Cardiac septum (tissue), 1 donor: ENCODE results near the gene PRR23B. TPM values are rescaled to one million over a fixed set of nuclear protein-coding genes. Genes with fewer than 3 reads are reported as not detected.
A peak's percentile ranks its signal among the peaks of the same experiment; 100 is the strongest.

ENCODE experiments used
- DNase-seq: peaks from one replicate; pipeline ENCODE4 v3.0.0-alpha.2; 2020; ENCODE audit warnings: low spot score
- intact Hi-C: fragments of 100-400 bp; cut with DNase I; formaldehyde crosslinking; loops from one replicate; pipeline ENCODE4 v1.14.0; 2022
- total RNA-seq: library from RNA; stranded (reverse); fragmentation: NEBNext Ultra II Directional; extraction: Animal tissue kit (Norgen Biotek cat#: 25700); gene quantifications from one replicate; pipeline ENCODE4 v1.2.1, GENCODE V29; 2021
- donor health status: DM: no; HTN: no; CAD: no.

The PRR23B gene
- total RNA-seq, 1 donor from 2014 or later, result not detected

DNA sequence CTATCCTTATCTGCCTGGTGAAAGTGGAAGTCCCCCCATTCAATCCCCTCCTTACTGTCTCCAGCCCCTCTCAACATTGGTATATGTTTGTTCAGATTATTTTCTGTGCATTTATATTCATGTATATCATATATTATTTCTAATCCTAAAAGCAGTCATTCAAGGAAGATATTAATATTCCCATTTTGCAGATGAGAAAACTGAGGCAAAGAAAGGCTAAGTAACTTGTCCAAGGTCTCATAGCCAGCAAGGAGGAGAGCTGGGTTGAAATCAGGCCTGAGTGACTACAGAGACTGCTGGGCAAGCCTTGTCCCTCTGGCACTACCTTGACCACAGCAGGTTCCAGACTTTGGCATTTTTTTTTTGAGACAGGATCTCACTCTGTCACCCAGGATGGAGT is 44.7 kb downstream of the PRR23B start:
- intact Hi-C loops, result loop anchor here (5.0 kb wide), 1 partner anchor 39 kb away; no protein-coding TSS in a partner anchor
- no peak for DNase-seq

DNA sequence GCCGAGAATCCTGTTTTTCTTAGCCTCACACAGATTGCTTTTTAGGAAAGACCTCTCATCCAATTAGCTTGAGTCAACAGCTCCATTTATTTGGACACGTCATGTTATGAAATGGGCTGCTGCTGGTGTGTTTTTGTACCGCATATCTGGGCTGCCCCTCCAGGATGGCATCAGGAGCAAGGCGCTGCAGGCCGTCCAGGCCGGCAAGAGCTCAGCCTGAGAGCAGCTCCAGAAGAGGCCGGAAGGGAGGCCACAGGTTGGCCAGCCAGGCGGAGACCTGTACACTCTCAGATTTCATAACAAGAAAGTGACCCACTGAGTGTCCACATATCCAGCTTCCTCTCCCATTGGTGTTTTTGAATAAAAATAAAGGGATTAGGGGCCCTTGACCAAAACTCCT is 45.4 kb downstream of the PRR23B start:
- DNase-seq, result peak; percentile 14
- intact Hi-C loops, result loop anchor here (5.0 kb wide), 1 partner anchor 38 kb away; no protein-coding TSS in a partner anchor

- DNase-seq, result peak; percentile 31
- intact Hi-C loops, result no loop called here
These were observed 46.3 kb downstream of the PRR23B start for GRCh38 chr3:138974462-138974861.

DNA sequence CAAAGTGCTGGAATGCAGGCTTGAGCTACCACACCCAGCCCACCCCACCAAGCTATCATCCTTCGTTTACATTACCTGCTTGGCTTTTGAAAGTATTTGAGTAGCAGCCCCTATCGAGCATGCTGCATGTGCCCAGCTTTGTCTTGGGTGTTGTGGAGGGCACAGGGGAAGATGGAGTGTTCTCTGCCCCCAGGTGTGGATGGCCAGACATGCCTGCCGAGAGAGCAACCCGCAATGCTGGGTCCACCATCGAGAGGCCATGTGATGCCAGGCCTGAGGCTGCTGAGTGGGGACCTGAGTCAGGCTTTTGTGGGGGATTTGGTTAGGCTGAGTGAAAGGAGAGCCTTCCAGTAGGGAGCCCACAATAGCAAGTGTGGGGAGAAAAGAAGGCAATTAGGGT is 47.8 kb downstream of the PRR23B start:
- intact Hi-C loops, result no loop called here
- peak; percentile 57 for DNase-seq

DNA sequence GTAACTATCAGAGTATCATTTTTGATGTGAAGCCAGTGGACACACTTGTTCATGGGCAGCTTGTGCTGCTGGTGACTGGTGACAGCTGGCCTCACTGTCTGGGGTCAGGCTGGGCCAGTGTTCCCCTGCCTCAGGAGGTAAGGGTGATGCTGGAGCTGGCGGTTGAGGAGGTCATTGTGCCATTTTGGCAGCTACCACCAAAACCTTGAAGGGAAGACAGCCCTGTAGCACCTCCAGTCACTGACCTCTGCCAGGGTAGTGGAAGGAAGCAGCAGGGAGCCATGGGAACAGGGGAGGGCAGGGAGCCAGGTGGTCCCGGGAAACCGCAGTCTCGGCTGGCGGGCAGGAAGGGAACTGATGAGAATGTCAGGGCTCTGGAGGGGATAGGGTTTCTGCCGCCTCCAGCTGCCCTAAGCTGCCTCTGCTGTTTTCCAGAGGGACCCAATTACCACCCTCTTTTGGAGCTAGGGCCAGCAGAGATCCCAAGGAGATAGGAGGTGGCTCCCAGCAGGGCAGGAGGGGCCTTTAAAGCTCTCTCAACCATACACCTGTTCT is 48.9 kb downstream of the PRR23B start:
- intact Hi-C loops, result no loop called here

More for the DNA sequence above, 48.9 kb downstream of the PRR23B start:
- DNase-seq, result peak; percentile 51

Other genes with a start within 250 kb of the PRR23B start
- gene PIK3CB, start 186.0 kb downstream of the PRR23B start, total RNA-seq, result 26.1 TPM
- 0.11 TPM for gene FOXL2, start 73.8 kb downstream of the PRR23B start, total RNA-seq
- gene FOXL2NB, start 73.7 kb downstream of the PRR23B start, total RNA-seq, result not detected
- gene PRR23A, start 14.7 kb downstream of the PRR23B start, total RNA-seq, result not detected
- gene PRR23C, start 24.0 kb upstream of the PRR23B start, total RNA-seq, result not detected